NCI-H1417 (cell line): Measurements from ENCODE around the gene ADD3.

Experiments
- DNase-seq, 3 experiments: peaks; one replicate each; lab custom pipeline; 2025; lab: John Stamatoyannopoulos, UW

ADD3 gene, protein sequence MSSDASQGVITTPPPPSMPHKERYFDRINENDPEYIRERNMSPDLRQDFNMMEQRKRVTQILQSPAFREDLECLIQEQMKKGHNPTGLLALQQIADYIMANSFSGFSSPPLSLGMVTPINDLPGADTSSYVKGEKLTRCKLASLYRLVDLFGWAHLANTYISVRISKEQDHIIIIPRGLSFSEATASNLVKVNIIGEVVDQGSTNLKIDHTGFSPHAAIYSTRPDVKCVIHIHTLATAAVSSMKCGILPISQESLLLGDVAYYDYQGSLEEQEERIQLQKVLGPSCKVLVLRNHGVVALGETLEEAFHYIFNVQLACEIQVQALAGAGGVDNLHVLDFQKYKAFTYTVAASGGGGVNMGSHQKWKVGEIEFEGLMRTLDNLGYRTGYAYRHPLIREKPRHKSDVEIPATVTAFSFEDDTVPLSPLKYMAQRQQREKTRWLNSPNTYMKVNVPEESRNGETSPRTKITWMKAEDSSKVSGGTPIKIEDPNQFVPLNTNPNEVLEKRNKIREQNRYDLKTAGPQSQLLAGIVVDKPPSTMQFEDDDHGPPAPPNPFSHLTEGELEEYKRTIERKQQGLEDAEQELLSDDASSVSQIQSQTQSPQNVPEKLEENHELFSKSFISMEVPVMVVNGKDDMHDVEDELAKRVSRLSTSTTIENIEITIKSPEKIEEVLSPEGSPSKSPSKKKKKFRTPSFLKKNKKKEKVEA

DNA sequence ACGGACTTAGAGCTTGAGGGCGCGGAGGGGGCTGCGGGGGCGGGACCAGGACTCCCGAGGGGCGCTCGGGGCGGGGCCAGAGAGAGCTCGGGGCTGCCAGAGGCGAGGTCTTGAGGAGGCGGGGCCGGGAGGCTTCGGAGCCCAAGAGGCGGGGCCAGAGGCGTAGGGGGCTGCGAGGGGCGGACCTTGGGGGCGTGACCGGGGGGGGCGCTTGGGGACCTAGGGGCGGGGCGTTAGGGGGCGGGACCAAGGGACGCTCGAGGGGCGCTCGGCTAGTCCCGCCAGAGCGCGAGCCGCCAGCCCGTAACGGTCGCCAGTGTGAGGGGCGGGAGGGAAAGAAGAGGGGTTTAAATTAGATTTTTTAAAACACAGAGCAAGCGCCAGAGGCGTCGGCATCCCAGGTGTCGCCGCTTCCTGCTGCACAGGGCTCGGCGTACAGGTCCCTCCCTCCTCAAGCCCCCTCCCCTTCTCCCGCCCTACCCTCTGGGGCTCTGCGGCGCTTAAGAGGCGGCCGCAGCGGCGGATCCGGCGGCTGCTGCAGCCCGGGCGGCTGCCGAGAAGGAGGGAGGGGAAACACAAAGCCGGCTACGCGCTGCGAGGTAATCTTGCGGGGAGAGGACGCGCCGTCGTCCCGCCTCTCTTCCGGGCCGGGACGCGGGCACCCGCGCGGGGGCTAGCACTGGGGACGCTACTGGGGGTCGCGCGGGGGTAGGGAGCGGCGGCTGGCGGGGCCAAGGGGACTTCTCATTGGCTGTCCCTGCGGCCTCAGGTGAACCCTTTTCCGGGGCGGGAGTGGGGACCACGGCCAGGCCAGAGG lies at the start of gene ADD3:
Gene ADD3, plus strand, starts transcription at position 284 of the 817 bp plus-strand sequence. CDS start 92,670 bp downstream, outside the sequence.
- DNase-seq = peak; percentile 89 to 94 (median 90)

DNA sequence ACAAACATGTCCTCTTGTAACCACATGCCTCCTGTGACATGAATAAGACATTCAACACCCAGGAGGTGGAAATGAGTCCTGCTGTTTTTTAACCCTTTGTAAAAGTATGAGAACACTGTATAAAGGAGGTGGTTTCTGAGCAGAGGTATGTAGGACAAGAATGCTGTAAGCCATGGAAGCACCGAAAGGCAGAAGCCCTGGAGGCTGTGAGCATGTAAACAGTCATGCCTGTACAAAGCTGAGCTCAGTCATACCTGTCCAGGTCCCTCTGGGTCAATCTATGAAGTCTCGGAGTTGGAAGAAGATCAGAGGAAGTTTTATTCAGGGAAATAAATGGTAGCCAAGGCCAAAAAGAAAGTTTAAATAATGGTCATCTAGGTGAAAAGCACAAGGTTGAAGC lies 49.7 kb upstream of the ADD3 start:
- no peak for DNase-seq

DNA sequence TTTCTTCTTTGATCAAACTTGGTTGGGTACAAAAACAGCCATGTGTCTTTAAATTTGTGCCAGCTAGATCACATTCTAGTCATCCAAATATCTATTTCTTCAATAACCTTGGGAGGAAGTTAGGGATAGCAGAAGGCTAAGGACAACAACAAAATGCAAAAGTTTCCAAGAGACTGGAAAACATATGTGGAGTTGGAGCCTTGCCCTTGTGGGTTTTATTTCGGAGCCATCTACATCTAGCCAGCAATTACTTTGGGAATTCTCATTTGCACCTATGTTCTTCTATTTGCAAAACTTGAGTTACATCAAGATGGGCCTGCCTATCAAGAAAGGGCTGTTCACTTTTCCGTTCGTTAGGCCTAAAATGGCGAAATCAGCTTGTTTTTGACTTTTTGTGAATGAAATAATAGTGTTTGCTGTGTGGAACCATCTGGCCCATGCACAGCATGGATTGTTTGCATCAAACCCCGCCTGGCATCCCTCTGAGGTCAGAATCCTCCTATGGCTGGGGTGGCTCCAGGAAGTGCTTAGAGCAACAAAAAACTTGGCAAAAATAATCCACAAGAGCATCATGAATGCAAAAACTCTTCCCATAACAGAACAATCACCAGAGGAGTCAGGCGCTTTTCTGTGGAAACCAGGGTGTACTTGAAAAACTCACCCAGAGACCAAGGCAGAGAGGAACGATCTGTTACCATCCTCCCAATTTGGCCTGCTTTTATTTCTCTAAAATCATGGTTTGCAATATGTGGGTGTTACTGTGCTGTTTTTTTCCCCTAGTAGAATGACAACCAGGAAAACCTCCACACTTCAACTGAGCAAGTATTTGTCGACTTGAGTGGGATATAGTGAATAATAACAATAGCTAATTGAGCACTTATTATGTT lies 48.3 kb upstream of the ADD3 start:
- DNase-seq = no peak

DNA sequence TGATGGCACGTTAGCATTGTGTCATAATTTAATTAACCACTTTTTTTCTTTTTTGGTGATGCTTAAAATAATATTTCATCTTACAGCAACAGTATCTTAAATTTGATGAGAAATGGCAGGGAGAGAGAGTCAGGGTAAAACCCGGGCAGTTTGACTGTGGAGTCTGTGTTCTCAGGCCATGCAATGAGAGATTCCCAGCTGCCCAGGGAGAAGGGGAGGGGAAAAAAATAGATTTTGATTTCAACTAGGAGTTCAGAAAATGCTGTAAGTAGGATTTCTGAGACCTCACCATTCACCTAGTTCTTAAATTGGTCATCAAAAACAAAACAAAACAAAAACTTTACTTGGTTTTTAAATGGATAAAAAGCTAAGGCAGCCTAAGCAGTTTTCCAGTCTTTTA lies 47.1 kb upstream of the ADD3 start:
- DNase-seq = no peak

DNA sequence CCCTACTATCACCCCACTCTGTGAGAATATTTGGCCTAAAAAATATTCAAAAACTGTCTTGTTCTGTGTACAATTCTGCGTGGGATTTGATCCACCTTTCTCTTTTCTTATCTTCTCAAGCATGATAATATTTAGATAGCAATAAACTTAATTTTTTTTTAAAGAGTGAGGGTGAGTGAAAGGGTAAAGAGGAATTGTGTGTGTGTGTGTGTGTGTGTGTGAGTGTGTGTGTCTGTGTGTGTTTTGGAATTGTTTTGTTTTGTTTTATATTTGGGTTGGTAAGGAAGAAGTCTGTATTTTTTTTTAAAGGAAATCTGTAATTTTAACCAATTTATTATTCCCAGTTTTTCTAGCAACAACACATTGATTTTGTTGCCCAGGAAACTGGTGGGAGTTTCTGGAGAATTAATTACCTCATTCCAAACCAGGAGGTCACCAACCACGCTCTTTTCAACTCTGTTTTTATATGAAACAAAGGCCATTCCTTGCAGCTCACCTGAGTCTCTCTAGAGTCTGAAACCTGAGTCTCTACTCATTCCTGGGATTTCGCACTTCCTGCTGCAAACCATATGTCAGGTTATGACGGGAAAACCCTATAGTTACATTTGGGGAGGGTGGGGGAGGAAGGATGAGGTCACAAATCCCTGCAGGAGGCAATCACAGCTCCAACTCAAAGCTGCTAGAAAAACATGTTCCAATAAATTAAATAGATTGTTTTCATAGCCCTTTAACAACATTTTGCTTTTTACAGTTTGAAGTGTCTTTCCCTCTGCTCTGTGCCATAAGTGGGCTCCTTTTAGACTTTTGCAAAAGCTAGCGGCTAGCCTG lies 46.4 kb upstream of the ADD3 start:
- peak in 2 of 3 experiments; percentile 13 to 42 for DNase-seq

DNA sequence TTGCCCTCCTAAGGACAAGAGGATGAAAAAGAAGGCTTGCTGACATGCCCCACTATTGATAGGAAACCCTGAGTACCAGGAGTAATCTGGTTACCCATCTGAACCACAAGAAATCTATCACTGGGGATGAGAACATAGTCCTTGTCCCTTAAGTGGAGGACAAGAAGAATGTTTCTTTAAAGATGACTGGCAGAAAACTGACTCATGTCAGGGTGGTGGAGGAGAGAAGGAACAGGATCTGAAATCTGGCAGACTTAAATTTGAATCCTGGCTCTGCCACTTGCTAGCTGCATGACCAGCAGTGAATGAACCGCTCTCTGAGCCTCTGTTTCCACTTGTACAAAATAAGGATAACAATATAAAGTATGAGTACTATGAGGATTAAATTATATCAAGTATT lies 45.5 kb upstream of the ADD3 start:
- no peak for DNase-seq

DNA sequence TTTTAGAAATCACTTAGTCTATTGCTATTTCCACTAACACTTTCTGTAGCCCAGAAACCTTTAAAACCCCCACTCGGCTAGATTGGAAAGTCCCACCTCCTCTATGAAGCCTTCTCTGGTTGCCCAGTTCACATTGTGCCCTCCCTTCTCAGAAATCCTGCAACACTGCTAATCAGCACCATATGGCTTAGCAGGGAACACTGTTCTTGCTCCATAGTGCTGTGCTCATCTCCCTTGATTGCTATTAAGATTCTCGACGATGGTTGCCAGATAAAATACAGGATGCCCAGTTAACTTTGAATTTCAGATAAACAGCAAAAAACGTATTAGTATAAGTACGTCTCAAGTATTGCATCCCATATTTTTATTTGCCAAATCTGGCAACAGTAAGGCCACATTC lies 44.3 kb upstream of the ADD3 start:
- DNase-seq = no peak

DNA sequence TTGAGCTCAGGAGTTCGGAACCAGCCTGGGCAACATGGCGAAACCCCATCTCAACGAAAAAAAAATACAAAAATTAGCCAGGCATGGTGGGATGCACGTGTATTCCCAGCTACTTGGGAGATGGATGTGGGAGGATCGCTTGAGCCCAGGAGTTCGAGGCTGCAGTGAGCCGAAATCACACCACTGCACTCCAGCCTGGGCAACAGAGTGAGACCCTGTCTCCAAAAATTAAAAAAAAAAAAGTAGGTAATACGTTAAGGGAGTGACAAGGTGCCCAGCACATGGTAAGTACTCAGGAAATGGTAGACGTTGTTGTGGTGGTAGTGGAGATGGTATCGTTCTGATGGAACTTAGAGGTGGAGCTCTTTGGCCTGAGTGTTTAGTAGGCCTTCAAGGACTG lies 43.5 kb upstream of the ADD3 start:
- DNase-seq = no peak

DNA sequence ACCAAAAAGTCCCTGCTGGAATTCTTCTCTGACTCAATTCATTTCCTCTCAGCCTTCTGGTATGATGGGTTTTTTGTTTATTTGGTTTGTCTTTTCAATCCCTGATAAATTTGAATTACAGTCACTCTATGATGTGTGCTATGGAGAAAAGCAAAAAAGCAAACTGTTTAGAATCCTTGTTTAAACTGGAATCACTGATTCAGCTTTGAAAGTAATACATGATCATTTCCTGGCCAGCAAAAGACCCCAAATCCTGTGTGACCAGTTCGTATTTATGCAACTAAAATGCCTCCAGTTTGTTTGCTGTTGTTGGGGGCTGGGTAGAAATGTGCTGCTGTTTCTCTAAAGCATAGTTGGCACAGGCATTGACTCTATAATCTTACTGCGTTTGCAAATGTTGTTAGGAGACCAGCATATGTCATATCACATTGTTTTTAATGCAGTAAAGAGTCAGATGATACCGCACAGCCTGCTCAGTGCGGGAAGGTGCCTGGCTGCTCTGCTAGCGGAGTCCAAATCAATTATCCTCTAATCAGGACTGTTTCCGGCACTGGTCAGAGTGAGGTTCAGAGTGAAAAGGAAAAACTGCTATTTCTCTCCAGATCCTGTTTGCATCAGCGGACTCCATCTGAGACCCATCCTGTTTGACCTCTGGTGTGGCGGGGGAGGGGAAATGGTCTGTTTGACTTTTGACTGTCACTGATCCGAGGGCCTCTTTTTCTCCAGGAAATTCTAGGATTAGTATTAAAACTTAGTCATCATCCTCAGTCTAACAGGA lies 40.6 kb upstream of the ADD3 start:
- peak in 1 of 3 experiments; percentile 2 for DNase-seq

DNA sequence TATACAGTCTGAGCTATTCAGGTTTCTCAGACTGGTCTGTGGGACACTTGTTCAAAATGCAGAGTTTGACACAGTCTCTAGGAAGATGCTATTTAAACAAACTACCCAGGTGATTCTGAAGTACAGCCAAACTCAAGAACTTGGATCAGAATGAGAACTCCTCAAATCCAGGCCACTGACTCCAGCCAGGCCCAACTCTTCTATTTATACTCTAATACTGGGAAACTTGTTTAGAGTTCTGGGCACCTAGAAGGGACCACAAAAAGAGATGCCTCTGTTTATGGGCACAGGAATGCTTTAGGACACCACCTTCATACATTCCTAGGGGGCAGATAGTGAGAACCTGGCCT lies 40.1 kb upstream of the ADD3 start:
- no peak for DNase-seq

DNA sequence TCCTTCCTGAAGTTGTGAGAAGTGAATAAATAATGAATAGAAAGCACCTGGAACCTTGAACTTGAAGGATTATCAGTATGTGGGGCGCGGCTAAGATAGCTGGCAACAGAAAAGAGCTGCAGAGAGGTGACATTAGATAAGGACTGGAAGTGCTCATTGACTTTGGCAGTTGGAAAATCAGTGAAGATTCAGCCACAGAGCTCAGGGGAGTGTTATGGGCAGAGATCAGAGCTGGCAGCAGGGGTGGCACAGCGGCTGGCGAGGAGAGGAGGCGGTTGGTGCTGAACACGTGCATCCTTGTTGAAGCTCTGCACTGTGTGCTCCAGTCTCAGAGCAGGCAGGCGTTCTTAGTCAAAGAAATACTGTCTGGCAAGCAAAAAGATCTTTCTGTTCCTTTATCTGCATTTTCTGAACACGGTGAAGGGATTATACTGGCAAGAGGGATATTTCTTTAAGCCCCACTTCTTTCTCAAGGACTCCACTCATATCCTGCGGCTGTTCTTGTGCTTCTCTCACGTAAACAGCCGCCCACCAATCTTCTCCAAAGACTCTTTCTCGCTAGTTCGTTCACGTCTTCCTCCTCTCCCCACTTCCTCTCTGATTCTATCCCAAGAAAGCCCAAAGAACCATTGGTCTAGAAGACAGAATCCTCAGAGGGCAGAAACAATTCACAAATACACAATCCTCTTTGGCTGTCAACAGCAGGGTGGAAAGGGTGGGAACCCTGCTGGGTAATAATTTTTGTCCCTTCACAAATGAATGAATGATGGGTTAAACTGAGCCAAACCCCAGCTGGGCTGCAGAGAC lies 38.6 kb upstream of the ADD3 start:
- DNase-seq = no peak

DNA sequence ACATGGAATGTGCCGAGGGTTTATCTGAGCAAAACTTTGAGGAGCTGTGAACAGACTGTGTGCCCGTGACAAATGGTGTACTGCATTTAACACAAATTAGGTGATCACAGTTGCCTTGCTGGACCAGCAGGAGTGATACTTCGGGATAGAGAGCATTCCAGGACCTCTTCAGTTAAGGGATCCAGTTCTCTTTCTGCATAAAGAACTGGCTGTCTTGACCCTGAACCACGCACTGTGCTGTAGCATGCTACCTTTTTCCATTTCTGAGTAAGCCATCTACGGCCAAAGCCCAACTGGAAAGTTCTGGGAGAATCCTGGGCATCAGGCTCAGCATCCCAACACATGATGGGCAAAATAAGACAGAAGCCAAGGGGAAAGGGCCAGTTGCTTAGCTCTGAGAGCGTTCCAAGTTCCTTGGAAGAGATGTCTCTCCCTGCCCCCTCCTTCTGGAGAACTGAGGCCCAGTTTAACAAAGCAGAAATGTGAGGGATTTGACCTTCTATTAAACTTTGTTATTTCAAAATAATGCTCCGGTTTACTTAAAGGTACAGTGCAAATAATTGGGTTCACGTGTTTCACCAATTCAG lies 37.9 kb upstream of the ADD3 start:
- DNase-seq = no peak

DNA sequence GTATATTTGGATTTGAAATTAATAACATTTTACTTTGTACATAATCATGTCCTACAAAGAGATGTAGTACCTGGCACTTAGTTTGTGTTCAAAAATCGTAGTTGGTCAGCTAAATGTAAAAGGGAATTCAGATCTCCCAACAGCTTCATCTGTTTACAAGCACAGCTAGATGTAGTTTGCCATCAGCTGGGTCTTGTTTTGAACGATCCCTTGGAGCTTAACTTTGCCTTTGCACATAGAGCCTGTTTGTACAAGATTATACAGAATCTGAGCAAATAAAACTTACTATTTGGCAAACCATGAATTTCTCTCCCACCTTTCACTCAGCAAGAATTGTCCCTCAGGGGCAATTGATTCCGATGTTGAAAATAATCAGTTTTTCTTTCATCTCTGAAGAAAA lies 36.1 kb upstream of the ADD3 start:
- no peak for DNase-seq

DNA sequence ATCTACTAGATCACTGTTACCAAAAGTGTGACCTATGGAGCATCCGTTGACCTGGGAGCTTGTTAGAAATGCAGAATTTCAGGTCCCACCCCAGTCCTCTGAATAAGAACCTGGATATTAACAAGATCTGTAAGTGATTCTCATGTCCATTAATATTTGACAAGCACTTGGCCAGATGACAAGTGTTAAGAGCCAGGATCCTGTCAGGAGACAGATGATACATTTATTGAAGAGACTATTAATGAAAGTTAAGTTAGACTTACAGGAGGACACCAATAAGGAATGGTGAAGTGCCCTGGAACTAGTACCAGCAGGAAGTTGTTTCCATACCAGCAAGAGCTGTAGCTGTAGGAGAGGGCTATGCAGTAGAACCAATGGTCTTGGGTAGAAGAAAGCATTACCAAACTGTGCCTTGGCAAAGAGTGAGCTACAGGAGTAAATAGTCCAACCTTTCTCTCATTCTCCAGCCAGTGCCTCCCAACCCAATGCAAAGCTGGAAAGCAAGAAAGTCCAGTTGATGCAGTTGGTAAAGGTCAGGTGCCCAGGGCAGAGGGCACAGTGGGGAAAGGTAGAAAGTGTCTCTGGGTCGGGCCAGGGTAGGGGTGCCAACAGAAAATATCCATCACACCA lies 35.3 kb upstream of the ADD3 start:
- DNase-seq = no peak

DNA sequence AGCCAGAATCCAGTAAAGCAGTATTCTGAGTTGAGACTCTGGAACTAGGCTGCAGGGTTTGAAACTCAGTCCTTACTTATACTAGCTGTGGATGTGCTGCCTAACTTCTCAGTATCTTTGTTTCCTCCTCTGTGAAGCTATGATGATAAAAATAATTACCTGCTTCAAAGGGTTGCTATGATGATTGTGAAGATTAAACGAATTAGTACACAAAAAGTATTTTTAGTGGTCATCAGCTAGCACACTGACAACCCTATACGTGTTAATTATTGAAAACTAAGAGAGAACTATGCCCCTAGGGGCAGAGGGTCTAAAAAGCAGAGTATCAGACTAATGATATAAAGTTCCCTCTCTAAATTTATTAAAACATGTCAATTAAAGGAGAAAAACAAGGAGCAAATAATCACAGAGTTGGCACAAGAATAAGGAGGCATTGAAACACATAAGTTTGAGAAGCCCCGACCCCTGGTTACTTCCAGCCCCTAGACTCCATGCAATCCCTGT lies 34.4 kb upstream of the ADD3 start:
- no peak for DNase-seq

DNA sequence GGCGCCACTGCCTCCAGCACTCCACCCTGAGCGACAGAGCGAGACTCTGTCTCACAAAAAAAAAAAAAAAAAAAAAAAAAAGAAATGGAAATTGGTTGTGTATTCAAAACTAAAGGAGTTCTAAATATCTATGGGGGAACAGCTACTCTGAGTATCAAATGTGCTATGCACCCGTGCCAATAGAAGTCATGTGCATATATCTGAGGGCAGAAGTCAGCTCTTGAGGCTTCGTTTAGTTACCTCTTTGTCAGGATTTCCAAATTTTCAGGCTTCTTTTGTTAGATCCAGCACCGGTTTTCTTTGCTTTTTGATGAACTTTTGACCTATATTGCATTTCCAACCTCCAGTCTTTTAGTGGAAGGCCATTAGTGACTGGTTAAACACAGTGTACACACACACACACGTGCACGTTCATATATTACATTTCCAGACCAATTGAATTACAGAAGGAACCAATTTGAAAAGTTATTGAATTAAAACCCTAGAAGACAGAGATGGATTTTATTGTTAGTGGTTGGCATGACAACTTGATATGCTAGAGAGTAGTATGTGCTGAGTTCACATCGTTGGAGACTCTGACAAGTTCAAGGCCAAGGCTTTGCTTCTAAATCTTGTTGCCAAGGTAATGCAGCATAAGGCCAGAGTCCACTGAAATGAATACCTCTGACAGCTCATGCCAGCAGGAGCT lies 33.1 kb upstream of the ADD3 start:
- DNase-seq = peak in 1 of 3 experiments; percentile 7
